Measurements from ENCODE around the gene KANK3.
"Not testable (repeated sequence)": the region's sequence is repeated elsewhere in the genome, so short reads cannot be mapped to it uniquely, and the experiment has no call there.

Gene KANK3

GRCh38 chr19:8302734-8303133 is 40.3 kb downstream of the KANK3 start:
- H3K4me3 ChIP-seq (ENCODE audit: low read depth, low read length), result no peak overlapping the region
- TF ChIP-seq CTCF (IDR thresholded peaks at IDR 0.05; ENCODE audit: low read depth, low read length) (no peak), POLR2A (IDR thresholded peaks at IDR 0.05; ENCODE audit: extremely low read depth, insufficient read length) (no peak), MYC (IDR thresholded peaks at IDR 0.05; ENCODE audit: low read depth, low read length) (no peak), MAX (IDR thresholded peaks at IDR 0.05; ENCODE audit: low read depth, low read length) (no peak)
- DNase-seq (ENCODE audit: low read depth), result peak; percentile 27

GRCh38 chr19:8302357-8302691 is 40.7 kb downstream of the KANK3 start:
- TF ChIP-seq CTCF (IDR thresholded peaks at IDR 0.05; ENCODE audit: low read depth, low read length) (no peak), MYC (IDR thresholded peaks at IDR 0.05; ENCODE audit: low read depth, low read length) (no peak), MAX (IDR thresholded peaks at IDR 0.05; ENCODE audit: low read depth, low read length) (no peak), POLR2A (IDR thresholded peaks at IDR 0.05; ENCODE audit: extremely low read depth, insufficient read length) (no peak)
- no peak overlapping the region for H3K4me3 ChIP-seq (ENCODE audit: low read depth, low read length)
- peak; percentile 25 for DNase-seq (ENCODE audit: low read depth)

GRCh38 chr19:8291337-8291736 is 51.7 kb downstream of the KANK3 start:
- not testable (repeated sequence) for H3K4me3 ChIP-seq (ENCODE audit: low read depth, low read length)

GRCh38 chr19:8276508-8276907 is 66.6 kb downstream of the KANK3 start:
- not testable (repeated sequence) for DNase-seq (ENCODE audit: low read depth); H3K4me3 ChIP-seq (ENCODE audit: low read depth, low read length)

More at GRCh38 chr19:8291337-8291736, 51.7 kb downstream of the KANK3 start:
- not testable (repeated sequence) for DNase-seq (ENCODE audit: low read depth)
